ENCODE measurements around the gene GALNTL6. TPM values are rescaled to one million over a fixed set of nuclear protein-coding genes. Genes with fewer than 3 reads are reported as not detected.

Gene GALNTL6
- polyA plus RNA-seq, 6 donors from 2014 or later, result 0.09 to 1.5 (median 0.52) TPM

DNA sequence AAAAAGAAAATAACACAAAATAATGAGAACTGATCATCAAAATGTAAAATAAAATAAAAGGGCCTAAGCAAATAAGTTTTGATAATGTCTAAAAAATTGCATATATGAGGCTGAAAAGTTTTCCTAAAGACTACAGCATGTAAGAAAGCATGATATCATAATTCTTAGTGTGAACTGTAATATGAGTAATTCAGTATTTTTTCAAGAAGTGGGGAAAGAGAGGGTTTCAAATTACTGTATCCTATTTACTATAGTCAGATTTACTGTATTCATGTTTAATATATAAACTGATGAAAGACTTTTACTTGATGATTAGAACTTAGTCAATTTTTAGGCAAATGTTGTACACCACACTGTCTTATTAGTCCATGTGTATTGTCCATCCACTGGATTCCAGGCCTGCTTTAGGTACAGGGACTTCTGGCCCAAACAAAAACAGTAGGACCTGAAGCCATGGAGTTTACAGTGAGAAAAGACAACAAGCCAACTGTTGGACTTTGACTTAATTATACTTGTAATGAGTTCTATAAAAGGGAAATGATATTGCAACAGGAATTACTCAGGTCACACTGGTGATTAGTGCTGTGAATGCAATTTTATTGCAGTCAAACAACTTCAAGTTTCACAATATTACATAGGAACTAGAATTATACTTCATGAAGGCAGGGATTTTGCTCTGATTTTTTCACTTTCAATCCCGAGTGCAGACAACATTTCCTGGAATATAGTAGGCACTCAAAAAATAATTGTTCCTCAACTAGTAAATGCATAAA is 837.7 kb downstream of the GALNTL6 start:
- H3K36me3 Mint-ChIP-seq, result no peaks in the 10 kb centered on the region
- no peak for DNase-seq

DNA sequence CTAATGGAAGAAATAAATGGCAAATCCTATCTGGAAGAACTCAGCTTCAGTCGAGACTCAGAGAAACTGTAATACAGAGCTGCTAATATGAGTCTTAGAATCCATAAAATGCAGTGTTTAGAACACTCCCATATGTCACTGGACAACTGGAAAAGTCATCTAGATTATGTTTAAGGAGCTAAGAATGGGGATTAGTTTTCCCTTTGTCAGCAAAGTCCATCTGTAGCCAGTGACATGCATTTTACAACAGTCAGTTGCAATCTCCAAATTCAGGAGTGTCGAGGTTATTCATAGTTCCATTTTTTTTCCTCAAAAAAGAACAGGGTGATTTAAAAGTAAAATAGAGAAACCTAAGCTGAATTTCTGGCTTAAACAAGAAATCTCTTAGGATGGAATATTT is 838.8 kb downstream of the GALNTL6 start:
- DNase-seq (no peak), ATAC-seq (ENCODE audit: low read depth in 2 of 2) (no peak)
- H3K27me3 Mint-ChIP-seq, result no peaks in the 10 kb centered on the region
- H3K9me3 Mint-ChIP-seq, result no peaks in the 10 kb centered on the region
- no peak overlapping the region for H3K4me3 Mint-ChIP-seq
- no peak overlapping the region for H3K27ac Mint-ChIP-seq
- H3K4me1 Mint-ChIP-seq, result no peaks in the 10 kb centered on the region
- no peaks in the 10 kb centered on the region for H3K36me3 Mint-ChIP-seq

More for the DNA sequence above, 837.7 kb downstream of the GALNTL6 start:
- Mint-ChIP-seq H3K27ac (no peak overlapping the region), H3K4me1 (no peaks in the 10 kb centered on the region), H3K9me3 (no peaks in the 10 kb centered on the region), H3K4me3 (no peak overlapping the region), H3K27me3 (no peaks in the 10 kb centered on the region)
- no peak for ATAC-seq (ENCODE audit: low read depth in 2 of 2)

- H3K27ac Mint-ChIP-seq, result no peak overlapping the region
- H3K27me3 Mint-ChIP-seq, result no peaks in the 10 kb centered on the region
- DNase-seq (no peak), ATAC-seq (ENCODE audit: low read depth in 2 of 2) (no peak)
- H3K4me1 Mint-ChIP-seq, result no peaks in the 10 kb centered on the region
- no peaks in the 10 kb centered on the region for H3K36me3 Mint-ChIP-seq
- H3K4me3 Mint-ChIP-seq, result no peak overlapping the region
- no peaks in the 10 kb centered on the region for H3K9me3 Mint-ChIP-seq
Measured at GRCh38 chr4:172652369-172652768, 839.2 kb downstream of the GALNTL6 start.

- Mint-ChIP-seq H3K27ac (no peak overlapping the region), H3K9me3 (peaks cover 0 to 1% (median 0%) of the 10 kb centered on the region in 7 donors), H3K36me3 (no peaks in the 10 kb centered on the region), H3K4me3 (no peak overlapping the region), H3K27me3 (no peaks in the 10 kb centered on the region), H3K4me1 (no peaks in the 10 kb centered on the region)
- DNase-seq, result no peak
- ATAC-seq (ENCODE audit: low read depth in 2 of 2), result no peak
Measured at GRCh38 chr4:172653676-172654075, 840.5 kb downstream of the GALNTL6 start.

GRCh38 chr4:172654457-172654856 is 841.3 kb downstream of the GALNTL6 start:
- Mint-ChIP-seq H3K9me3 (peaks cover 0 to 1% (median 0%) of the 10 kb centered on the region in 7 donors), H3K27me3 (no peaks in the 10 kb centered on the region), H3K27ac (no peak overlapping the region), H3K36me3 (no peaks in the 10 kb centered on the region), H3K4me1 (no peaks in the 10 kb centered on the region), H3K4me3 (no peak overlapping the region)
- DNase-seq (no peak), ATAC-seq (ENCODE audit: low read depth in 2 of 2) (no peak)

DNA sequence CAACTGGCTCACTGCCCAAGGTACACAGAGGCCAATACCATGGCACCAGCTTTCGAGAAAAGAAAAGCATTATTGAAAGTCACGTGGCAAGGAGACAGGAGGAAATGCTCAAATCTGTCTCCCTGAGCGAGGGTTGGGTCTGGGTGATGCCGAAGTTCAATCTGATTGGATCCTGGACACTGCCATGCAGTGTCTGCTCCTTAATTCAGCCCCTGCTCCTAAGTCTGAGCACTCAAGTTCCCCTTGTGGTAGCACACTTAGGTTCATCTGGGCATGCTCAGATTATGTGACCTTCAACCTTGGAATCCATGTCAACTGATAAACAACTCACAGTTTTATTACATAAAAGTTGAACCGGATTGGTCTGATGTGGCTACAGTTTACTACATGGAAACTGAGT is 842.9 kb downstream of the GALNTL6 start:
- Mint-ChIP-seq H3K27ac (no peak overlapping the region), H3K4me1 (no peaks in the 10 kb centered on the region), H3K27me3 (no peaks in the 10 kb centered on the region), H3K9me3 (peaks cover 0 to 1% (median 0%) of the 10 kb centered on the region in 7 donors), H3K4me3 (no peak overlapping the region), H3K36me3 (no peaks in the 10 kb centered on the region)
- ATAC-seq (ENCODE audit: low read depth in 2 of 2) (no peak), DNase-seq (no peak)

GRCh38 chr4:172657081-172657480 is 843.9 kb downstream of the GALNTL6 start:
- Mint-ChIP-seq H3K4me1 (no peaks in the 10 kb centered on the region), H3K27ac (no peak overlapping the region), H3K4me3 (no peak overlapping the region), H3K27me3 (no peaks in the 10 kb centered on the region), H3K36me3 (no peaks in the 10 kb centered on the region), H3K9me3 (peaks cover 0 to 1% (median 0%) of the 10 kb centered on the region in 7 donors)
- ATAC-seq (ENCODE audit: low read depth in 2 of 2) (no peak), DNase-seq (no peak)

GRCh38 chr4:172660251-172660650 is 847.0 kb downstream of the GALNTL6 start:
- no peaks in the 10 kb centered on the region for H3K27me3 Mint-ChIP-seq
- H3K36me3 Mint-ChIP-seq, result no peaks in the 10 kb centered on the region
- ATAC-seq (ENCODE audit: low read depth in 2 of 2), result no peak
- no peak overlapping the region for H3K4me3 Mint-ChIP-seq
- H3K27ac Mint-ChIP-seq, result no peak overlapping the region
- H3K4me1 Mint-ChIP-seq, result no peaks in the 10 kb centered on the region
- H3K9me3 Mint-ChIP-seq, result peaks cover 0 to 6% (median 0%) of the 10 kb centered on the region in 7 donors
- DNase-seq, result no peak

- DNase-seq (no peak), ATAC-seq (ENCODE audit: low read depth in 2 of 2) (no peak)
- peaks cover 0 to 12% (median 2%) of the 10 kb centered on the region in 7 donors for H3K9me3 Mint-ChIP-seq
- no peaks in the 10 kb centered on the region for H3K36me3 Mint-ChIP-seq
- H3K27me3 Mint-ChIP-seq, result no peaks in the 10 kb centered on the region
- no peaks in the 10 kb centered on the region for H3K4me1 Mint-ChIP-seq
- no peak overlapping the region for H3K27ac Mint-ChIP-seq
- no peak overlapping the region for H3K4me3 Mint-ChIP-seq
Measured at GRCh38 chr4:172662113-172662512, 848.9 kb downstream of the GALNTL6 start.

DNA sequence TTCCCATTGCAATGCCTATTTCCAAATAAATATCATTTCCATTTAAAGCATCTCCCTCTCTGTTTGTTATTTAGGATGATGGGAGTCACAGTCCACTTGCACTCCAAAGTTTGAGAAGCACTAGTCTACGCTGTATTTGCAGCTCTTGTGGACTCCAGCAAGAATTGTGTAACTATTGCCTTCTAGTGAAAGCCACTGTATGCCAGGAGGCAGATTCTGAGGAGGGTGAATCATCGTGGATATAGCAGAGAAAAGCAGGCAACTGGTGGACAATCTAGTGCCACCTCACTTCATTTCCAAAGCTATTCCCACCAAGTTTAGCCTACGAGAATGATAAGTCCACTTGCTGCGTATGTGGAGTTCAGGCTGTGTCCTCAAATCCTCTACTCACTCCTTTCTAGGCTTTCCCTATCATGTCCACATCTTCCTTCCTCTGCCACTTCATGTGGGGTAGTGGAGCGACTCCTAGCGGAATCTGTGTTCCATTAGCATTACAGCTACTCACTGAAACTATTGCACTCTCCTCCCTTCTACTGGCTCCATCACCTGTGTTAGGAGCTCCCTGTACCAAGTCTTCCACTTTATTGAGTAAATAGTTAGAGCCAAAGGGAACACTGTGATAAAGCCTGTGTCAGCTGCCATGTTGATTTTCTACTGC is 853.6 kb downstream of the GALNTL6 start:
- H3K4me3 Mint-ChIP-seq, result no peak overlapping the region
- H3K4me1 Mint-ChIP-seq, result no peaks in the 10 kb centered on the region
- H3K27me3 Mint-ChIP-seq, result no peaks in the 10 kb centered on the region
- no peak for DNase-seq
- peaks cover 0 to 13% (median 3%) of the 10 kb centered on the region in 7 donors for H3K9me3 Mint-ChIP-seq
- H3K36me3 Mint-ChIP-seq, result no peaks in the 10 kb centered on the region
- no peak overlapping the region for H3K27ac Mint-ChIP-seq
- ATAC-seq (ENCODE audit: low read depth in 2 of 2), result no peak

DNA sequence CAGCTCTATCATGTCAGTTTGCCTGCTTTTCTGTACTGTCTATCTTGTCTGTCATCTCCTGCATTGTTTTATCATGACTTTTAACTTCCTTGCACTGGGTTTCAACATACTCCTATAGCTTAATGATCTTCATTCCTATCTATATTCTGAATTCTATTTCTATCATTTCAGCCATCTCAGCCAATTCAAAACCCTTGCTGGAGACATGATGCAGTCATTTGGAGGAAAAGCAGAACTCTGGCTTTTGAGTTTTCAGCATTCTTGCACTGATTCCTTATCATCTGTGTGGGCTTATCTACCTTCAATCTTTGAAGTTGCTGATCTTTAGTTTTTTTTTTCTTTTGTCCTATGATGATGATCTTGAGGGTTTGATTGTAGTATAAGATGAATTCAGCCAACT is 861.6 kb downstream of the GALNTL6 start:
- Mint-ChIP-seq H3K27me3 (no peaks in the 10 kb centered on the region), H3K4me1 (no peaks in the 10 kb centered on the region), H3K9me3 (peaks cover 0 to 16% (median 3%) of the 10 kb centered on the region in 7 donors), H3K4me3 (no peak overlapping the region), H3K27ac (no peak overlapping the region), H3K36me3 (no peaks in the 10 kb centered on the region)
- ATAC-seq (ENCODE audit: low read depth in 2 of 2) (no peak), DNase-seq (no peak)

GRCh38 chr4:172675232-172675631 is 862.0 kb downstream of the GALNTL6 start:
- Mint-ChIP-seq H3K36me3 (no peaks in the 10 kb centered on the region), H3K27ac (no peak overlapping the region), H3K27me3 (no peaks in the 10 kb centered on the region), H3K9me3 (peaks cover 0 to 16% (median 3%) of the 10 kb centered on the region in 7 donors), H3K4me1 (no peaks in the 10 kb centered on the region), H3K4me3 (no peak overlapping the region)
- DNase-seq (no peak), ATAC-seq (ENCODE audit: low read depth in 2 of 2) (no peak)

DNA sequence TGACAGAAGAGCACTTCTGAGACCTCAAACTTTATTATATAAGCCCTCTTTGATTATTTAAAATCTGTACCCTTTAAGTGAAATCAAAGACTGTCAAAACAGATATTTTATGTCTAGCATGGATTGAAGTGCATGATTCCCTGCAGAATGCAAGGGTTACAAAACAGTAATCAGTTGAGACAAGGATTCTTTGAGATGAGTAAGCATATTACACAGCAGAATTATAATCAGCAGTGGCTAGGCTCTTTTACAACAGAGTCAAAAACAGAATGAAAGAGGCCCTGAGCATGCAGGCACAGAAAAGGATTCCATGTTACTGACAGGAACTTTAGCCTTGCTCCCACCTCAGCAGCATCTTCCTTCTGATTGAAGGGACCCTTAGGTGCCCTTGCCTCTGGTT is 867.5 kb downstream of the GALNTL6 start:
- Mint-ChIP-seq H3K27ac (no peak overlapping the region), H3K9me3 (peaks cover 0 to 5% (median 0%) of the 10 kb centered on the region in 7 donors), H3K27me3 (no peaks in the 10 kb centered on the region), H3K4me1 (no peaks in the 10 kb centered on the region), H3K36me3 (no peaks in the 10 kb centered on the region), H3K4me3 (no peak overlapping the region)
- DNase-seq (no peak), ATAC-seq (ENCODE audit: low read depth in 2 of 2) (no peak)

DNA sequence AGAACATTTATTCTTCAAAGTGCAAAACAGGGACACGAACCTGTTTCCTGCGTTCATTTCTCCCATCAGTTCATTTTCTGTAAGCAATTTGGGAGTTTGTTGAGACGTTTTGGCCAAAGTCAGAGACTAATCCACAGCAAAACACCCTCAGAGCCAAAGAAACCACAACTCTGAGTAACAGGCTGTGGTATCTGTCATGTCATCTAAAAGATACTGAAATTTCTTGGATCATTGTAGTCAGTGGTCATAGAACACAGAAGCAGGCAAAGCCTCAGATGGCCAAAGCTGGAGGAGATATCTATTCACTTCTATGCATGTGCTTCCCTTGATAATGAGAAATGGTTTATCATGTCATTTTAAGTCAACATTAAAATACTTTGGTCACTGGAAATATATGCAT is 869.8 kb downstream of the GALNTL6 start:
- H3K9me3 Mint-ChIP-seq, result peaks cover 0 to 3% (median 0%) of the 10 kb centered on the region in 7 donors

More for the DNA sequence above, 869.8 kb downstream of the GALNTL6 start:
- Mint-ChIP-seq H3K4me1 (no peaks in the 10 kb centered on the region), H3K4me3 (no peak overlapping the region), H3K36me3 (no peaks in the 10 kb centered on the region), H3K27me3 (no peaks in the 10 kb centered on the region), H3K27ac (no peak overlapping the region)
- ATAC-seq (ENCODE audit: low read depth in 2 of 2) (no peak), DNase-seq (no peak)

Measured in naive B cell (primary cell).